Medulla oblongata (tissue), 1 donor: Measurements from ENCODE around the gene CD63.

Experiments
- DNase-seq: peaks from one replicate; pipeline ENCODE4 v3.0.0-alpha.2; 2015; ENCODE audit errors: extremely low spot score

Gene CD63

DNA sequence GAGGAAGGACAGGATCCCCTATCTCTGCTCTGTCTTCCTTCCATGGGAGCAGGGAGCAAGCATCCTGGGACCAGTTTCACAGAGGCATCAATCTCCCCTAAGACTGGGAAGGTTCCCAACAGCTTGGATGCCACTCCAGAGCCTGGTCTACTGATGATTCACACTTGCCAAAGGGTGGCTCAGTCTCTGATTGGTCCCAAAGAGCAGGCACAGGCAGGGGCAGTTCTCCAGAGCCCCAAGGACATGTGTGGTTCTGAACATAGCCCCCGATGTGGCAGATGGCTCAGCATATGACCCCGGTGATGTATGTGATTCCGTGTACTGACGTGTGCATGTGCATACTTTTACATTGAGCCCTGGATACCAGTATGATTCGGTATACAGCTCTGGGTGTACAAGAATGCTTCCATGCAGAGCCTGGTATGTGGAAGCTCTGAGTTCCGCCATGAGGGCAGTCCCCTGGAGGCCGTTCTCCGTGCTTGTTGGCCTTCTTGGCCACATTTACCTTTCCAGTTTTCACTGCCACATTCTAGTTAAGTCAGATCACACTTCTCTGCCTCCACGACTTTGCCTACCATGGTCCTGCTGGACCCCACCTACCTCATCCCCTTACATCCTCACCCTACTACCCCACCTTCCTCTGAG is 42.3 kb downstream of the CD63 start:
- DNase-seq: peak; percentile 66

DNA sequence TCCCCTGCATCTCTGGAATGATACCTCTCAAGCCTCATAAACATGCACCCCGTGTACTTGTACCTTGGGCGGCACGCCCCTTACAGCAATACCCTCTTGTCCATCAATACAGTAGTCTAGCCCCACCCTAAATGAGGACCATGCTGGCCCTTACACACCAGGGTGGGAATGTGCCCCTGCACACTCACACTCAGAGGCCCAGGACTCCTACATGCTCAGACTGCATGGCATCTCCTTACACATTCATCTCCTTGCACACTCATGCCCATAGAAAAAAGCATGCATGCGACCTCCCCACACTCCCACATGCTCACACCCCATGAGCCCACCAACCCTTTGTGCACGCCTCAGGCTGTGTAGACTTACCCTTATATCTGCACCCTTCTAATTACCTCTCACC is 43.1 kb downstream of the CD63 start:
- no peak for DNase-seq

DNA sequence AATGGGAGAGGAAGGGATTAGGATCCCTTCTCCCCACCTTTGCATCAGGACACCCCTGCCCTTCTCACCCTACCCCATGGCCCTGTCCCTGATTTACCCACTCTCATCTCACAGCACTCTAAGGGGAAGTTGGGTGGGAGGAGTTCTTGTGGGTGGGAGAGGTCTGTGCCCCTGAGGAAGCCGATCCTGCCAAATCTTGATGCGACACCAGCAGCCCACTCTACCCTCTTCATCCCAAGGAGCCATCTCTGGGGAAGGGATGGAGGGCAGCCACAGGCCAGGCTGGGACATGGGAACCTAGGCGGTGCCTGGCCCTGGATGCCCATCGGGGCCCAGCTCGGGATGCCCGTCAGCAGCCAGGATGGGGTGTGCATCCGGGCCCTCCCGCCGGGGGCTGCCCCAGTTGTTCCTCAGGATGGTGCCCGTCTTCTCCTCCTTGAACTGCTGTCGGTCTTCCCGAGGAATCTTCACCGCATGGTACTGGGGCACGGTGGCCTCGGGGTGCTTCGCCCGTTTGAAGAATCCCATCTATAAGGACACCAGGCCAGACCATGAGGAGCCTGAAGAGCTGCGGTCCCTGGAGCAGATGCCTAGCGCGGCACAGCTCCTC is 43.9 kb downstream of the CD63 start:
- no peak for DNase-seq

DNA sequence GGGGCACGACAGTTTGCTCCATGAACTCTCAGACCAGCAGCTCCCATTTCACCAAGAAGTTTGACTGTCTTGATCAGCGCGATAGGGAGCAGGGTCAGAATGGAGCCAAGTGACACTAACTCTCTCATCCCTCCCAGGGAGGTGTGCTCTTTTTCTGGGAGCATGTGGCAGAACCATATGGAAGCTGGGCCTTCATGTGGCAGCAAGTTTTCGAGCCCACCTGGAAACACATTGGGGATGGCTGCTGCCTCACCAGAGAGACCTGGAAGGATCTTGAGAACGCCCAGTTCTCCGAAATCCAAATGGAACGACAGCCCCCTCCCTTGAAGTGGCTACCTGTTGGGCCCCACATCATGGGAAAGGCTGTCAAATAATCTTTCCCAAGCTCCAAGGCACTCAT is 45.1 kb downstream of the CD63 start:
- no peak for DNase-seq

DNA sequence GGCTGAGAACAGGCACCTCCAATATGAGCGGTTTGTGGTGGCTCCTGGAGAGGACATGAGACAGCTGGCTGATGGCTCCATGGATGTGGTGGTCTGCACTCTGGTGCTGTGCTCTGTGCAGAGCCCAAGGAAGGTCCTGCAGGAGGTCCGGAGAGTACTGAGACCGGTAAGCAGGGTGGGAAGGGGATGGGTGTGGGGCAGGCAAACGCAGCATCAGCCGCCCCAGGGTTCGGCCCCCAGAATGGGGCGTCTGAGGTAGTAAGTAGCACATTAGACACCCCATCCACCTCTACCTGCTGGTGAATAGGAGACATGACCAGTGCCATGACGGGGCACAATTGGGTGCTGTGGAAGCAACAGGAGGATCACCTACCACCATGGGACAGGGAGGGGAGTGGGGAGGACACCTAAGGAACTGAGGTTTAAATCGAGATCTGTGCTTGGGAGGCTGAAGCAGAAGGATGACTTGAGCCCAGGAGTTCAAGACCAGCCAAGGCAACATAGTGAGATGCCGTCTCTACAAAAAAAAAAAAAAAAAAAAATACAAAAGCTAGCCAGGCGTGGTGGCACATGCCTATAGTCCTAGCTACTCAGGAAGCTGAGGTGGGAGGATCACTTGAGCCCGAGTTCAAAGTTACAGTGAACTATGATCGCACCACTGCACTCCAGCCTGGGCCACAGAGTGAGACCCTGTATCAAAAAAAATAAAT is 46.6 kb downstream of the CD63 start:
- no peak for DNase-seq

DNA sequence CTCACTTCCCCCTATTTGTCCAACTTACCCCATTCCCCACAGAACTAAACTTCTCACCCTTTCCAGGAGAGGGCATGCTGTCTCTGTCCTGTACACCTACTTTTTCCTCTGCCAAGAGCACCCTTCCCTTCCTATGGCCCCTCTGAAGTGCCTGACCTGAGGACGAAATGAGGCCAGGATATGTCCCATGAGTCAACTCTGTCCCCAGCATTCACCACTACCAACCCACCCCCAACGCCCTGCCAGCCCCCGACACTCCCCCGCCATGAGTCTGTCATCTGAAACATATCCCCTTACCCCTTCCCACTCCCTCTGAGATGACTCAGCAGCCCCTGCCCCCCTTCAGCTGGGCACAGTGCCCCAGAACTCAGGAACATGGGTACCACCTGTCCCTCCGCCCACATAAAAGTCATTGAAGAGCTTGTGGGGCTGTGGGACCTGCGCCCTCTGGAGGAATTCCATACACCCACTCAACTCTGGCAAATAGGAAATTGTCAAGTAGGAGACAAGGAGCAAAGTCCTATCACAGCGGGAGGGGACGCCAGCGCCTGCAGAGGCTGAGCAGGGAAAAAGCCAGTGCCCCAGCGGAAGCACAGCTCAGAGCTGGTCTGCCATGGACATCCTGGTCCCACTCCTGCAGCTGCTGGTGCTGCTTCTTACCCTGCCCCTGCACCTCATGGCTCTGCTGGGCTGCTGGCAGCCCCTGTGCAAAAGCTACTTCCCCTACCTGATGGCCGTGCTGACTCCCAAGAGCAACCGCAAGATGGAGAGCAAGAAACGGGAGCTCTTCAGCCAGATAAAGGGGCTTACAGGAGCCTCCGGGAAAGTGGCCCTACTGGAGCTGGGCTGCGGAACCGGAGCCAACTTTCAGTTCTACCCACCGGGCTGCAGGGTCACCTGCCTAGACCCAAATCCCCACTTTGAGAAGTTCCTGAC is 47.4 kb downstream of the CD63 start:
- DNase-seq: peak; percentile 47

DNA sequence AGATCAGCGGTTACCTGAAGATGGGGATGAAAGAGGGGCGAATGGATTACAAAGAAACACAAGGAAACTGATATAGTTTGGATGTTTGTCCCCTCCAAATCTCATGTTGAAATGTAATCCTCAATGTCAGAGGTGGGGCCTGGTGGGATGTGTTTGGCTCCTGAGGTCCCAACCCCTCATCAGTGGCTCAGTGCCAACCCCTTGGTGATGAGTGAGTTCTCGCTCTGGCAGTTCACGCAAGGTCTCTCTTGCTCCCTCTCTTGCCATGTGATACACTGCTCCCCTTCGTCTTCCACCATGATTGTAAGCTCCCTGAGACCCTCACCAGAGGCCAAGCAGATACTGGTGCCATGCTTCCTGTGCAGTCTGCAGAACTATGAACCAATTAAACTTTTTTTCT is 49.1 kb downstream of the CD63 start:
- no peak for DNase-seq

DNA sequence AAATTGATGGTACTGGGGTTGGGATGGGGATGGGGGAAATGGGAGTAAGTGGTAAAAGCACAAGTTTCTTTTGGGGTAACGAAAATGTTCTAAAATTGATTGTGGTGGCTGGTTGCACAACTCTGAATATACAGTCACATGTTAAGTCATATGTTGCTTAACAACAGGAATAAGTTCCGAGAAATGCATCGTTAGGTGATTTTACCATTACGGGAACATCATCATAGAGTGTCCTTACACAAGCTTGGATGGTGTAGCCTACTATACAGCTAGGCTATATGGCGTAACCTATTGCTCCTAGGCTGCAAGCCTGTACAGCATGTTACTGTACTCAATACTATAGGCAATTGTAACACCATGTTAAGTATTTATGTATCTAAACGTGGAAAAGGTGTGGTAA is 52.1 kb downstream of the CD63 start:
- DNase-seq: peak; percentile 35

DNA sequence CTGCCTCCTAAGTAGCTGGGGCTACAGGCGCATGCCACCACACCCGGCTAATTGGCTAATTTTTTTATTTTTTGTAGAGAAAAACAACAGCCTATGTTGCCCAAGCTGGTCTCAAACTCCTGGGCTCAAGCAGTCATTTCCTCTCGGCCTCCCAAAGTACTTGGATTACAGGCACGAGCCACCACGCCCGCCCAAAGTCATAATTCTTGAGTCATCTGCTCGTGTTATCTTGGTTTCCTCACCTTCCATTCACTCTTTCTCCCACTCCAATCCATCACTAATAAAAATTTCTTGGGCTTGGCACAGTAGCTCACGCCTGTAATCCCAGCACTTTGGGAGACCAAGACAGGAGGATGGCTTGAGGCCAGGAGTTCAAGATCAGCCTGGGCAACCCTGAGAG is 53.1 kb downstream of the CD63 start:
- DNase-seq: no peak
